Skeletal muscle satellite cell (primary cell): Measurements from ENCODE around the gene PATL1. TPM values are rescaled to one million over a fixed set of nuclear protein-coding genes. Genes with fewer than 3 reads are reported as not detected.
A peak's percentile ranks its signal among the peaks of the same experiment; 100 is the strongest.

ENCODE experiments used
- H3K27me3 ChIP-seq: 2 replicates; pipeline ENCODE4 v1.7.0; 2013; ENCODE audit warnings: low read length; ENCODE audit not compliant: control insufficient read depth, insufficient read depth
- H3K36me3 ChIP-seq: 2 replicates; pipeline ENCODE4 v1.7.0; 2013; ENCODE audit warnings: mild to moderate bottlenecking, control low read depth, low read length; ENCODE audit not compliant: insufficient read depth
- H3K4me1 ChIP-seq: 2 replicates; pipeline ENCODE4 v1.7.0; 2013; ENCODE audit warnings: low read length; ENCODE audit not compliant: control insufficient read depth, insufficient read depth
- H3K4me2 ChIP-seq: 2 replicates; pipeline ENCODE4 v1.7.0; 2013; ENCODE audit warnings: mild to moderate bottlenecking, low read length
- H3K4me3 ChIP-seq: 2 replicates; pipeline ENCODE4 v1.7.0; 2013; ENCODE audit warnings: low read length
- H3K9ac ChIP-seq: 2 replicates; pipeline ENCODE4 v1.7.0; 2013; ENCODE audit warnings: mild to moderate bottlenecking, low read depth, low read length, moderate library complexity
- H3K9me3 ChIP-seq: replicated peaks from 2 replicates; pipeline ENCODE4 v1.7.0; 2013; ENCODE audit warnings: mild to moderate bottlenecking, control low read depth, low read length
- small RNA-seq: library from RNA; depleted of rRNA; stranded (forward); fragments of <200 nt; gene quantifications from one replicate; pipeline ENCODE3, GENCODE V24; 2012

Gene PATL1

GRCh38 chr11:59611570-59612565, 57.0 kb downstream of the PATL1 start:
- Histone ChIP-seq H3K4me2 (peak overlapping the region; percentile 8), H3K27me3 (no peaks in the 10 kb centered on the region), H3K9ac (no peak overlapping the region), H3K4me1 (peaks cover 31% of the 10 kb centered on the region), H3K4me3 (no peak overlapping the region), H3K9me3 (no peaks in the 10 kb centered on the region), H3K36me3 (peaks cover 36% of the 10 kb centered on the region)

GRCh38 chr11:59610289-59610688, 58.5 kb downstream of the PATL1 start:
- Histone ChIP-seq H3K36me3 (peaks cover 51% of the 10 kb centered on the region), H3K4me3 (no peak overlapping the region), H3K4me1 (peaks cover 27% of the 10 kb centered on the region), H3K9me3 (no peaks in the 10 kb centered on the region), H3K27me3 (no peaks in the 10 kb centered on the region), H3K4me2 (no peak overlapping the region), H3K9ac (no peak overlapping the region)

- Histone ChIP-seq H3K4me1 (peaks cover 13% of the 10 kb centered on the region), H3K27me3 (no peaks in the 10 kb centered on the region), H3K9ac (no peak overlapping the region), H3K4me3 (no peak overlapping the region), H3K9me3 (no peaks in the 10 kb centered on the region), H3K36me3 (peaks cover 63% of the 10 kb centered on the region), H3K4me2 (no peak overlapping the region)
These were observed 61.0 kb downstream of the PATL1 start for GRCh38 chr11:59607703-59608454.

- Histone ChIP-seq H3K9me3 (no peaks in the 10 kb centered on the region), H3K4me3 (no peak overlapping the region), H3K27me3 (no peaks in the 10 kb centered on the region), H3K4me1 (no peaks in the 10 kb centered on the region), H3K4me2 (no peak overlapping the region), H3K9ac (no peak overlapping the region), H3K36me3 (peaks cover 81% of the 10 kb centered on the region)
These were observed 66.4 kb downstream of the PATL1 start for GRCh38 chr11:59602432-59602831.

- no peaks in the 10 kb centered on the region for H3K9me3 ChIP-seq
- no peaks in the 10 kb centered on the region for H3K4me1 ChIP-seq
- no peaks in the 10 kb centered on the region for H3K27me3 ChIP-seq
- peaks cover 77% of the 10 kb centered on the region for H3K36me3 ChIP-seq
- H3K9ac ChIP-seq, result no peak overlapping the region
- no peak overlapping the region for H3K4me3 ChIP-seq
- no peak overlapping the region for H3K4me2 ChIP-seq
These were observed 67.0 kb downstream of the PATL1 start for GRCh38 chr11:59601788-59602187.

- Histone ChIP-seq H3K4me1 (no peaks in the 10 kb centered on the region), H3K9me3 (no peaks in the 10 kb centered on the region), H3K36me3 (peaks cover 76% of the 10 kb centered on the region), H3K4me2 (no peak overlapping the region), H3K9ac (no peak overlapping the region), H3K27me3 (no peaks in the 10 kb centered on the region), H3K4me3 (no peak overlapping the region)
These were observed 68.2 kb downstream of the PATL1 start for GRCh38 chr11:59600636-59601035.

- H3K4me3 ChIP-seq, result no peak overlapping the region
- peaks cover 75% of the 10 kb centered on the region for H3K36me3 ChIP-seq
These were observed 68.6 kb downstream of the PATL1 start for GRCh38 chr11:59600234-59600633.

GRCh38 chr11:59598961-59599360, 69.9 kb downstream of the PATL1 start:
- Histone ChIP-seq H3K27me3 (no peaks in the 10 kb centered on the region), H3K4me1 (no peaks in the 10 kb centered on the region), H3K4me2 (no peak overlapping the region), H3K9ac (no peak overlapping the region), H3K36me3 (peaks cover 85% of the 10 kb centered on the region), H3K4me3 (no peak overlapping the region), H3K9me3 (no peaks in the 10 kb centered on the region)

More at GRCh38 chr11:59600234-59600633, 68.6 kb downstream of the PATL1 start:
- H3K27me3 ChIP-seq, result no peaks in the 10 kb centered on the region
- H3K4me1 ChIP-seq, result no peaks in the 10 kb centered on the region
- H3K9ac ChIP-seq, result no peak overlapping the region
- no peak overlapping the region for H3K4me2 ChIP-seq
- H3K9me3 ChIP-seq, result no peaks in the 10 kb centered on the region

Small RNA genes within 50 kb of the gene (small RNA-seq; reads per million reads assigned to genes)
- gene MIR3162, result not detected
